Measurements from ENCODE around the gene FBXO31.

FBXO31 gene

GRCh38 chr16:87406495-87407088, 23.0 kb upstream of the FBXO31 start:
- no peak for DNase-seq (ENCODE audit: low read depth)
- TF ChIP-seq CTCF (conservative IDR thresholded peaks at IDR 0.05; ENCODE audit: control insufficient read depth, insufficient read depth, low read depth, low read length), result no peak
- H3K4me3 ChIP-seq (ENCODE audit: control insufficient read depth, low read depth, low read length), result no peak overlapping the region

GRCh38 chr16:87404764-87405625, 21.4 kb upstream of the FBXO31 start:
- DNase-seq (ENCODE audit: low read depth), result no peak
- H3K4me3 ChIP-seq (ENCODE audit: control insufficient read depth, low read depth, low read length), result no peak overlapping the region
- no peak for TF ChIP-seq CTCF (conservative IDR thresholded peaks at IDR 0.05; ENCODE audit: control insufficient read depth, insufficient read depth, low read depth, low read length)

GRCh38 chr16:87395181-87395842, 11.7 kb upstream of the FBXO31 start:
- no peak for DNase-seq (ENCODE audit: low read depth)
- H3K4me3 ChIP-seq (ENCODE audit: control insufficient read depth, low read depth, low read length), result no peak overlapping the region
- no peak for TF ChIP-seq CTCF (conservative IDR thresholded peaks at IDR 0.05; ENCODE audit: control insufficient read depth, insufficient read depth, low read depth, low read length)

- peak overlapping the region; percentile 85 for H3K4me3 ChIP-seq (ENCODE audit: control insufficient read depth, low read depth, low read length)
- no peak for DNase-seq (ENCODE audit: low read depth)
- no peak for TF ChIP-seq CTCF (conservative IDR thresholded peaks at IDR 0.05; ENCODE audit: control insufficient read depth, insufficient read depth, low read depth, low read length)
These were observed 10.1 kb upstream of the FBXO31 start for GRCh38 chr16:87393680-87394055.

GRCh38 chr16:87392821-87393679, 9.5 kb upstream of the FBXO31 start:
- peak; percentile 56 for DNase-seq (ENCODE audit: low read depth)
- TF ChIP-seq CTCF (conservative IDR thresholded peaks at IDR 0.05; ENCODE audit: control insufficient read depth, insufficient read depth, low read depth, low read length), result peak; percentile 40
- H3K4me3 ChIP-seq (ENCODE audit: control insufficient read depth, low read depth, low read length), result peak overlapping the region; percentile 85

All from fibroblast of mammary gland (primary cell).